ENCODE results near the gene KHDRBS1. TPM values are rescaled to one million over a fixed set of nuclear protein-coding genes. Genes with fewer than 3 reads are reported as not detected.
A peak's percentile ranks its signal among the peaks of the same experiment; 100 is the strongest.

The KHDRBS1 gene
- polyA plus RNA-seq (2013, experiment 1 of 2), result 189 TPM
- 212 TPM for polyA plus RNA-seq (2013, experiment 2 of 2)

GRCh38 chr1:32013386-32014198 is at the start of gene KHDRBS1:
KHDRBS1 (plus strand) TSS chr1:32013868; CDS start chr1:32013996, 128 bp downstream.
- Histone ChIP-seq H3K36me3 (ENCODE audit: control insufficient read depth, insufficient read depth, low read length) (peaks cover 33% of the 10 kb centered on the region), H3K4me3 (ENCODE audit: extremely low read depth, insufficient read depth, low read length, poor library complexity, severe bottlenecking) (peak within 1 kb of the TSS; percentile 98), H3K27ac (ENCODE audit: low read depth, low read length, severe bottlenecking) (peak within 1 kb of the TSS; percentile 99), H3K9me3 (ENCODE audit: control insufficient read depth, low read length) (peaks cover 5% of the 10 kb centered on the region), H3K4me1 (ENCODE audit: control insufficient read depth, insufficient read depth, low read length, poor library complexity, severe bottlenecking) (peaks cover 8% of the 10 kb centered on the region)
- WGBS, 2 experiments (ENCODE audit: insufficient coverage in 2 of 2), result 0% methylated on average over 89 of the region's 101 CpGs

- H3K9me3 ChIP-seq (ENCODE audit: control insufficient read depth, low read length), result no peaks in the 10 kb centered on the region
- no peak overlapping the region for H3K4me3 ChIP-seq (ENCODE audit: extremely low read depth, insufficient read depth, low read length, poor library complexity, severe bottlenecking)
- 100% methylated on average over 1 to 2 of the region's 3 CpGs for WGBS, 2 experiments (ENCODE audit: insufficient coverage in 2 of 2)
- H3K27ac ChIP-seq (ENCODE audit: low read depth, low read length, severe bottlenecking), result no peak overlapping the region
- no peaks in the 10 kb centered on the region for H3K4me1 ChIP-seq (ENCODE audit: control insufficient read depth, insufficient read depth, low read length, poor library complexity, severe bottlenecking)
- no peaks in the 10 kb centered on the region for H3K36me3 ChIP-seq (ENCODE audit: control insufficient read depth, insufficient read depth, low read length)
Observed at GRCh38 chr1:31970873-31971272, 42.8 kb upstream of the KHDRBS1 start.

GRCh38 chr1:31976401-31976800 is 37.3 kb upstream of the KHDRBS1 start:
- Histone ChIP-seq H3K4me1 (ENCODE audit: control insufficient read depth, insufficient read depth, low read length, poor library complexity, severe bottlenecking) (peaks cover 1% of the 10 kb centered on the region), H3K27ac (ENCODE audit: low read depth, low read length, severe bottlenecking) (no peak overlapping the region), H3K36me3 (ENCODE audit: control insufficient read depth, insufficient read depth, low read length) (no peaks in the 10 kb centered on the region), H3K4me3 (ENCODE audit: extremely low read depth, insufficient read depth, low read length, poor library complexity, severe bottlenecking) (no peak overlapping the region), H3K9me3 (ENCODE audit: control insufficient read depth, low read length) (no peaks in the 10 kb centered on the region)
- WGBS, 2 experiments (ENCODE audit: insufficient coverage in 2 of 2), result 80 to 100% methylated on average over 1 of the region's 1 CpG

- H3K36me3 ChIP-seq (ENCODE audit: control insufficient read depth, insufficient read depth, low read length), result no peaks in the 10 kb centered on the region
- H3K4me1 ChIP-seq (ENCODE audit: control insufficient read depth, insufficient read depth, low read length, poor library complexity, severe bottlenecking), result peaks cover 8% of the 10 kb centered on the region
- 77 to 80% methylated on average over 5 to 6 of the region's 6 CpGs for WGBS, 2 experiments (ENCODE audit: insufficient coverage in 2 of 2)
- H3K4me3 ChIP-seq (ENCODE audit: extremely low read depth, insufficient read depth, low read length, poor library complexity, severe bottlenecking), result no peak overlapping the region
- no peaks in the 10 kb centered on the region for H3K9me3 ChIP-seq (ENCODE audit: control insufficient read depth, low read length)
- H3K27ac ChIP-seq (ENCODE audit: low read depth, low read length, severe bottlenecking), result peak overlapping the region; percentile 16
Observed at GRCh38 chr1:31977385-31978131, 36.1 kb upstream of the KHDRBS1 start.

- WGBS, 2 experiments (ENCODE audit: insufficient coverage in 2 of 2), result 75 to 83% methylated on average over 3 to 4 of the region's 4 CpGs
- Histone ChIP-seq H3K27ac (ENCODE audit: low read depth, low read length, severe bottlenecking) (peak overlapping the region; percentile 74), H3K9me3 (ENCODE audit: control insufficient read depth, low read length) (no peaks in the 10 kb centered on the region), H3K4me3 (ENCODE audit: extremely low read depth, insufficient read depth, low read length, poor library complexity, severe bottlenecking) (no peak overlapping the region), H3K36me3 (ENCODE audit: control insufficient read depth, insufficient read depth, low read length) (no peaks in the 10 kb centered on the region), H3K4me1 (ENCODE audit: control insufficient read depth, insufficient read depth, low read length, poor library complexity, severe bottlenecking) (peaks cover 9% of the 10 kb centered on the region)
Observed at GRCh38 chr1:31978843-31979400, 34.7 kb upstream of the KHDRBS1 start.

- no peak overlapping the region for H3K27ac ChIP-seq (ENCODE audit: low read depth, low read length, severe bottlenecking)
- WGBS, 2 experiments (ENCODE audit: insufficient coverage in 2 of 2), result 87 to 94% methylated on average over 9 to 10 of the region's 10 CpGs
Observed at GRCh38 chr1:31980835-31981455, 32.7 kb upstream of the KHDRBS1 start.

GRCh38 chr1:31981456-31981839 is 32.2 kb upstream of the KHDRBS1 start:
- Histone ChIP-seq H3K4me1 (ENCODE audit: control insufficient read depth, insufficient read depth, low read length, poor library complexity, severe bottlenecking) (peaks cover 26% of the 10 kb centered on the region), H3K4me3 (ENCODE audit: extremely low read depth, insufficient read depth, low read length, poor library complexity, severe bottlenecking) (no peak overlapping the region), H3K27ac (ENCODE audit: low read depth, low read length, severe bottlenecking) (no peak overlapping the region), H3K36me3 (ENCODE audit: control insufficient read depth, insufficient read depth, low read length) (no peaks in the 10 kb centered on the region), H3K9me3 (ENCODE audit: control insufficient read depth, low read length) (no peaks in the 10 kb centered on the region)
- no CpG with 5 or more reads among the region's 2 CpGs for WGBS, 2 experiments (ENCODE audit: insufficient coverage in 2 of 2)

More at GRCh38 chr1:31980835-31981455, 32.7 kb upstream of the KHDRBS1 start:
- Histone ChIP-seq H3K36me3 (ENCODE audit: control insufficient read depth, insufficient read depth, low read length) (no peaks in the 10 kb centered on the region), H3K9me3 (ENCODE audit: control insufficient read depth, low read length) (no peaks in the 10 kb centered on the region), H3K4me1 (ENCODE audit: control insufficient read depth, insufficient read depth, low read length, poor library complexity, severe bottlenecking) (peaks cover 26% of the 10 kb centered on the region), H3K4me3 (ENCODE audit: extremely low read depth, insufficient read depth, low read length, poor library complexity, severe bottlenecking) (no peak overlapping the region)

- no peaks in the 10 kb centered on the region for H3K36me3 ChIP-seq (ENCODE audit: control insufficient read depth, insufficient read depth, low read length)
- 86% methylated on average over 1 of the region's 3 CpGs; no CpG with 5 or more reads in 1 of the 2 experiments for WGBS, 2 experiments (ENCODE audit: insufficient coverage in 2 of 2)
- H3K9me3 ChIP-seq (ENCODE audit: control insufficient read depth, low read length), result no peaks in the 10 kb centered on the region
- peaks cover 26% of the 10 kb centered on the region for H3K4me1 ChIP-seq (ENCODE audit: control insufficient read depth, insufficient read depth, low read length, poor library complexity, severe bottlenecking)
- H3K27ac ChIP-seq (ENCODE audit: low read depth, low read length, severe bottlenecking), result no peak overlapping the region
- no peak overlapping the region for H3K4me3 ChIP-seq (ENCODE audit: extremely low read depth, insufficient read depth, low read length, poor library complexity, severe bottlenecking)
Observed at GRCh38 chr1:31981972-31982371, 31.7 kb upstream of the KHDRBS1 start.

- WGBS, 2 experiments (ENCODE audit: insufficient coverage in 2 of 2), result 50 to 70% methylated on average over 1 of the region's 6 CpGs
- Histone ChIP-seq H3K4me3 (ENCODE audit: extremely low read depth, insufficient read depth, low read length, poor library complexity, severe bottlenecking) (no peak overlapping the region), H3K4me1 (ENCODE audit: control insufficient read depth, insufficient read depth, low read length, poor library complexity, severe bottlenecking) (peaks cover 34% of the 10 kb centered on the region), H3K36me3 (ENCODE audit: control insufficient read depth, insufficient read depth, low read length) (no peaks in the 10 kb centered on the region), H3K27ac (ENCODE audit: low read depth, low read length, severe bottlenecking) (peak overlapping the region; percentile 64), H3K9me3 (ENCODE audit: control insufficient read depth, low read length) (no peaks in the 10 kb centered on the region)
Observed at GRCh38 chr1:31984419-31985347, 29.0 kb upstream of the KHDRBS1 start.
